ENCODE measurements around the gene MARCHF3.
"Not testable (repeated sequence)": the region's sequence is repeated elsewhere in the genome, so short reads cannot be mapped to it uniquely, and the experiment has no call there.

MARCHF3 gene

DNA sequence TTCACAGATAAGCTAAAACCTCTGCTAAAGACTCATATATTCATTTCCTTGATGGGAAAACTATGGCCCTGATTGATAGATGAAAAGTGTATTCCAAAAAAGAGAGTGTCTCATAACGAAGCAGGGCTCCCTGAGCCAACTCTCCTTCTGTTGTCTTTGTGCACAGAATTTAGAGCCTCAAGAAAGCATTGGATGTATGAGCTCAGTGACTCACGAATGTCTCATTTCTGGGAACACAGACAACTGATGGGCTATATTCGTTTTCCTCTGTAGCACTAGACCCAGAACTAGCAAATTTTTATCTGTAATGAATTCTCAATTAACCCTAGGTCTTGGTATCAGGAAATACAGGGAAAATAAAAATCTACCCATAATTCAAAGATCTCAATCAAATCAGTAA lies 165.1 kb downstream of the MARCHF3 start:
- TF ChIP-seq ZFX (IDR thresholded peaks at IDR 0.05): no peak
- TF ChIP-seq, protein P1, sequence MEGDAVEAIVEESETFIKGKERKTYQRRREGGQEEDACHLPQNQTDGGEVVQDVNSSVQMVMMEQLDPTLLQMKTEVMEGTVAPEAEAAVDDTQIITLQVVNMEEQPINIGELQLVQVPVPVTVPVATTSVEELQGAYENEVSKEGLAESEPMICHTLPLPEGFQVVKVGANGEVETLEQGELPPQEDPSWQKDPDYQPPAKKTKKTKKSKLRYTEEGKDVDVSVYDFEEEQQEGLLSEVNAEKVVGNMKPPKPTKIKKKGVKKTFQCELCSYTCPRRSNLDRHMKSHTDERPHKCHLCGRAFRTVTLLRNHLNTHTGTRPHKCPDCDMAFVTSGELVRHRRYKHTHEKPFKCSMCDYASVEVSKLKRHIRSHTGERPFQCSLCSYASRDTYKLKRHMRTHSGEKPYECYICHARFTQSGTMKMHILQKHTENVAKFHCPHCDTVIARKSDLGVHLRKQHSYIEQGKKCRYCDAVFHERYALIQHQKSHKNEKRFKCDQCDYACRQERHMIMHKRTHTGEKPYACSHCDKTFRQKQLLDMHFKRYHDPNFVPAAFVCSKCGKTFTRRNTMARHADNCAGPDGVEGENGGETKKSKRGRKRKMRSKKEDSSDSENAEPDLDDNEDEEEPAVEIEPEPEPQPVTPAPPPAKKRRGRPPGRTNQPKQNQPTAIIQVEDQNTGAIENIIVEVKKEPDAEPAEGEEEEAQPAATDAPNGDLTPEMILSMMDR (conservative IDR thresholded peaks at IDR 0.05): no peak
- H3K27ac ChIP-seq: no peak overlapping the region

- TF ChIP-seq, protein P1 (conservative IDR thresholded peaks at IDR 0.05): no peak
- TF ChIP-seq ZFX (IDR thresholded peaks at IDR 0.05): no peak
- no peak overlapping the region for H3K27ac ChIP-seq
These were observed 166.2 kb downstream of the MARCHF3 start for GRCh38 chr5:126864042-126864688.

GRCh38 chr5:126863402-126863801 lies 167.0 kb downstream of the MARCHF3 start:
- TF ChIP-seq ZFX (IDR thresholded peaks at IDR 0.05): no peak
- TF ChIP-seq, protein P1 (conservative IDR thresholded peaks at IDR 0.05): no peak
- H3K27ac ChIP-seq: no peak overlapping the region

DNA sequence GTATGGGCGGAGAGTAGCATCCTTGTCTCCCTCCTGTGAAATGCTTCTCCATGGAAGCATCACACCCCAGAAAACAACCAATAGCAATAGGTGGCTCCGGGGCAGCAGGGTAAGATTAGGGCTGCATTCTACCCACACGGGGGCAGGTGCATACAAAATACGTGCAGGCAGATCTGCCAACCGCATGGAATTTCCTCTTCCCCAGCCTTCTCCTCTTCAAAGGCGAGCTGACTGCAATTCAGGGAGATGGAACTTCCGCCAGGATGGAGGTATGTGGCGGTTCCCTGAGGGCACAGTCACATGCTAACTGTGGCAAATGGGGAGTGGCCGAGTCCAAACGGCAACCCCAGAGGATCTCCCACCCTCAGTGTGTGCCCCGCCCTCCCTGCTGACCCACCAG lies 171.9 kb downstream of the MARCHF3 start:
- no peak for TF ChIP-seq ZFX (IDR thresholded peaks at IDR 0.05)
- TF ChIP-seq, protein P1 (conservative IDR thresholded peaks at IDR 0.05): no peak

GRCh38 chr5:126857472-126858410 lies 172.6 kb downstream of the MARCHF3 start:
- H3K27ac ChIP-seq: no peak overlapping the region
- TF ChIP-seq, protein P1 (conservative IDR thresholded peaks at IDR 0.05): no peak
- no peak for TF ChIP-seq ZFX (IDR thresholded peaks at IDR 0.05)

More for the DNA sequence above, 171.9 kb downstream of the MARCHF3 start:
- H3K27ac ChIP-seq: no peak overlapping the region

DNA sequence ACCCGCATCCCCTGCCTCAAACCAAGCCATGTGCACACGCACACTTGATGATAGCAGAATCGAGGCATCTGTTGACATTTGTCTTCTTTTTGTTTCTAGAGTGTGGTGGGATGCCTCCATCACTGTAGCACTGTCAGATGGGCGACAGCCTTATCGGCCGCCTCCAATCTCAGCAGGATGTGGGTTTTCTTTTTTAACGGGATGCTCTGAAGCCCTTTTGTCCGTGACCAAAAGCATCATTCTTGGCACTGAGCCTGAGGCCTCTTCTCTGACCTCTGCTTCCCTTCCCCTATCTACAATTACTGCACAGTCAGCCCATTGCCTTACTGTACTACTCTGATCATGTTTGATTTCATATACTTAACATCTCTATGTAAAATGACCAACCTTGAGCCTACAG lies 175.1 kb downstream of the MARCHF3 start:
- H3K27ac ChIP-seq: no peak overlapping the region
- no peak for TF ChIP-seq ZFX (IDR thresholded peaks at IDR 0.05)
- TF ChIP-seq, protein P1 (conservative IDR thresholded peaks at IDR 0.05): no peak

DNA sequence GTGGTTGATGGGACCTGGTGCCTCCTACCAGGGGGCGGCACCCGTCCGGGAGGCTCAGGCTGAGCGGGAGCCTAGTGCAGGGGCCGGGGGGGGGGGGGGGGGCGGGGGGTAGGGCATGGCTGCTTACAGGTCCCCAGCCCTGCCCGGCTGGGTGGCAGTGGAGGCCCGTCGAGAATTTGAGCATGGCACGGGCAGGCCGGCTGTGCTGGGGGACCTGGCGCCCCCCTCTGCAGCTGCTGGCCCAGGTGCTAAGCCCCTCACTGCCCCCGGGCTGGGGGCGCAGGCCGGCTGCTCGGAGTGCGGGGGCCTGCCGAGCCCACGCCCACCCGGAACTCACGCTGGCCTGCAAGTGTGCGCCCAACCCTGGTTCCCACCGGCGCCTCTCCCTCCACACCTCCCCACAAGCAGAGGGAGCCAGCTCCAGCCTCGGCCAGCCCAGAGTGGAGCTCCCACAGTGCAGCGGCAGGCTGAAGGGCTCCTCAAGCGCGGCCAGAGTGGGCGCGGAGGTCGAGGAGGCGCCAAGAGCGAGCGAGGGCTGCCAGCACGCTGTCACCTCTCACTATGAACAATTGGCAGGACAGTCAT lies 175.7 kb downstream of the MARCHF3 start:
- TF ChIP-seq, protein P1 (conservative IDR thresholded peaks at IDR 0.05): no peak
- no peak for TF ChIP-seq ZFX (IDR thresholded peaks at IDR 0.05)
- H3K27ac ChIP-seq: no peak overlapping the region

DNA sequence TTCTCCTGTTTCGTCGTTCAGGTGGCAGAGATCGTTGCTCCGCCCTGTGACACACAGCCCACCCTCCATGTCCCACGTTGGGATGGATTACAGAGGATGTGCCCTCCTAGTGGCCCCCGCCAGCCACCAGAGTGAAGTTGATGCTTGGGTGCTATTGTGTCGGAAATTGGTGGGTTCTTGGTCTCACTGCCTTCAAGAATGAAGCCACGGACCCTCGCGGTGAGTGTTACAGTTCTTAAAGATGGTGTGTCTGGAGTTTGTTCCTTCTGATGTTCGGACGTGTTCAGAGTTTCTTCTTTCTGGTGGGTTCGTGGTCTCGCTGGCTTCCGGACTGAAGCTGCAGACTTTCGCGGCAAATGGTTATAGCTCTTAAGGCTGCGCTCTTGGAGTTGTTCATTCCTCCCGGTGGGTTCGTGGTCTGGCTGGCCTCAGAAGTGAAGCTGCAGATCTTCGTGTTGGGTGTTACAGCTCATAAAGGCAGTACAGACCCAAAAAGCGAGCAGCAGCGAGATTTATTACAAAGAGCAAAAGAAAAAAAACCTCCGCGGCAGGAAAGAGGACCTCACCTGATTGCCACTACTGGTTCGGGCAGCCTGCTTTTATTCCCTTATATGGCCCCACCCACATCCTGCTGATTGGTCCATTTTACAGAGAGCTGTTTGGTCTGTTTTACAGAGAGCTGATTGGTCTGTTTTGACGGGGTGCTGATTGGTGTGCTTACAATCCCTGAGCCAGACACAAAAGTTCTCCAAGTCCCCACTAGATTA lies 176.6 kb downstream of the MARCHF3 start:
- not testable (repeated sequence) for H3K27ac ChIP-seq

Measured in C4-2B (cell line).